Renal cortical epithelial cell (primary cell): ENCODE measurements around the gene M1AP. TPM values are rescaled to one million over a fixed set of nuclear protein-coding genes. Genes with fewer than 3 reads are reported as not detected.

Experiments
- DNase-seq: peaks from one replicate; pipeline ENCODE4 v3.0.0-alpha.2; 2011; ENCODE audit warnings: low read depth
- total RNA-seq: library from RNA; depleted of rRNA; stranded (reverse); fragments of >200 nt; gene quantifications from 2 replicates; pipeline ENCODE4 v1.2.3, GENCODE V29; 2014

The M1AP gene
- total RNA-seq, 1 donor from 2014 or later, result 0.85 TPM

- DNase-seq, result no peak
Observed at GRCh38 chr2:74525717-74526648, 122.1 kb downstream of the M1AP start, which contains the start of gene DQX1. Gene DQX1 (minus strand): TSS chr2:74526231. CDS start chr2:74525729, 502 bp downstream.

GRCh38 chr2:74524955-74525716 is 123.0 kb downstream of the M1AP start:
- no peak for DNase-seq

- no peak for DNase-seq
Observed at GRCh38 chr2:74524005-74524404, 124.1 kb downstream of the M1AP start.

GRCh38 chr2:74522516-74522915 is 125.6 kb downstream of the M1AP start:
- DNase-seq, result no peak

- DNase-seq, result no peak
Observed at GRCh38 chr2:74516650-74517049, 131.5 kb downstream of the M1AP start.

- no peak for DNase-seq
Observed at GRCh38 chr2:74515981-74516633, 132.0 kb downstream of the M1AP start.

- DNase-seq, result no peak
Observed at GRCh38 chr2:74515271-74515980, 132.7 kb downstream of the M1AP start.

- DNase-seq, result no peak
Observed at GRCh38 chr2:74514368-74515270, 133.5 kb downstream of the M1AP start, which contains the start of gene TLX2. Gene TLX2 (plus strand): TSS chr2:74514450. CDS start chr2:74514807, 357 bp downstream.

GRCh38 chr2:74513605-74514367 is 134.3 kb downstream of the M1AP start:
- DNase-seq, result no peak

- DNase-seq, result no peak
Observed at GRCh38 chr2:74512744-74513604, 135.2 kb downstream of the M1AP start.

GRCh38 chr2:74511104-74511989 is 136.8 kb downstream of the M1AP start:
- no peak for DNase-seq

GRCh38 chr2:74510272-74510671 is 137.9 kb downstream of the M1AP start:
- no peak for DNase-seq

GRCh38 chr2:74507926-74508520 is 140.1 kb downstream of the M1AP start:
- DNase-seq, result no peak
